ENCODE measurements around the gene CNTNAP5.

DNA sequence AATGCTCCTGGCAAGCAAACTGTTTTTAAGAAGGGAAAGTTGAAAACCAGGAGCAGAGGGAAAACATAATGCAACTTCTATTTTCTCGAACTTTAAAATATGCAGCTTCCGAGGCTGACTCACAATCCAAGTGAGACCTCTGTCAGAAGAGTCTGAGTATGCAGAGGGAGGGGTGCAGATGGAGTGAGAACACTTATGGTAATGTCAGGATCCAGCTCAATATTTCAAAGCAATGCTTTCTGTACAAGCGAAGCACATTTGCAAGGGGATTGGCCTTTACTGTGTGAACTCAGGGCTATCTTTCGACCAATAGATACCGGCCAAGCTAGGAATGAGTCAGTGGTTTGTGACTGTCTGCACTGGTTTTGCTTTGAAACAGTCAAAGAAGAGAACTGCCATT, 242.7 kb downstream of the CNTNAP5 start:
- TF ChIP-seq POLR2AphosphoS5 (IDR thresholded peaks at IDR 0.05) (no peak), POLR2A (IDR thresholded peaks at IDR 0.05) (no peak)
- TF ChIP-seq, protein P1, sequence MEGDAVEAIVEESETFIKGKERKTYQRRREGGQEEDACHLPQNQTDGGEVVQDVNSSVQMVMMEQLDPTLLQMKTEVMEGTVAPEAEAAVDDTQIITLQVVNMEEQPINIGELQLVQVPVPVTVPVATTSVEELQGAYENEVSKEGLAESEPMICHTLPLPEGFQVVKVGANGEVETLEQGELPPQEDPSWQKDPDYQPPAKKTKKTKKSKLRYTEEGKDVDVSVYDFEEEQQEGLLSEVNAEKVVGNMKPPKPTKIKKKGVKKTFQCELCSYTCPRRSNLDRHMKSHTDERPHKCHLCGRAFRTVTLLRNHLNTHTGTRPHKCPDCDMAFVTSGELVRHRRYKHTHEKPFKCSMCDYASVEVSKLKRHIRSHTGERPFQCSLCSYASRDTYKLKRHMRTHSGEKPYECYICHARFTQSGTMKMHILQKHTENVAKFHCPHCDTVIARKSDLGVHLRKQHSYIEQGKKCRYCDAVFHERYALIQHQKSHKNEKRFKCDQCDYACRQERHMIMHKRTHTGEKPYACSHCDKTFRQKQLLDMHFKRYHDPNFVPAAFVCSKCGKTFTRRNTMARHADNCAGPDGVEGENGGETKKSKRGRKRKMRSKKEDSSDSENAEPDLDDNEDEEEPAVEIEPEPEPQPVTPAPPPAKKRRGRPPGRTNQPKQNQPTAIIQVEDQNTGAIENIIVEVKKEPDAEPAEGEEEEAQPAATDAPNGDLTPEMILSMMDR (IDR thresholded peaks at IDR 0.05) = no peak
